GM21367 (cell line): ENCODE measurements around the gene HTRA1.

ENCODE experiments used
- ATAC-seq: cut with Tn5 transposase; IDR thresholded peaks from one replicate; pipeline ENCODE4 v1.9.1; 2021; ENCODE audit not compliant: unreplicated experiment

Gene HTRA1

DNA sequence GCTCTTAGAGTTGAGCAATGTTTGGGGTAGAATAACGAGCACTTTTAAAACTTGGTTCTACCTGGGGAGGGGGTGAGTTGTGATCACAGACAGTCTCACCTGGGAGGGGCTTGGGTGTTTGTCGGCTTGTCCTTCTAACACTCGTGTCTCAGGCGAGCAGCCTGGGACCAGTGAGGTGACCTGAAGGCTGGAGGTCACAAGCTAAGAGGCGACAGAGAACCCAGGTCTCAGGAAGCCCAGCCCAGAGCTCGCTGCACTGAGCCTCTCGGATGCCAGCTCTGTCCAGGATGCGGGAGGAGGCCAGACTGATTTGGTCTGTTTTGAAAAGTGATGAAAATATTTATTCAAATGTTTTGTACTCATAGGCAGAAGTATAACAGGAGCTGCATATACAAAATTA, 11.8 kb downstream of the HTRA1 start:
- ATAC-seq: no peak

DNA sequence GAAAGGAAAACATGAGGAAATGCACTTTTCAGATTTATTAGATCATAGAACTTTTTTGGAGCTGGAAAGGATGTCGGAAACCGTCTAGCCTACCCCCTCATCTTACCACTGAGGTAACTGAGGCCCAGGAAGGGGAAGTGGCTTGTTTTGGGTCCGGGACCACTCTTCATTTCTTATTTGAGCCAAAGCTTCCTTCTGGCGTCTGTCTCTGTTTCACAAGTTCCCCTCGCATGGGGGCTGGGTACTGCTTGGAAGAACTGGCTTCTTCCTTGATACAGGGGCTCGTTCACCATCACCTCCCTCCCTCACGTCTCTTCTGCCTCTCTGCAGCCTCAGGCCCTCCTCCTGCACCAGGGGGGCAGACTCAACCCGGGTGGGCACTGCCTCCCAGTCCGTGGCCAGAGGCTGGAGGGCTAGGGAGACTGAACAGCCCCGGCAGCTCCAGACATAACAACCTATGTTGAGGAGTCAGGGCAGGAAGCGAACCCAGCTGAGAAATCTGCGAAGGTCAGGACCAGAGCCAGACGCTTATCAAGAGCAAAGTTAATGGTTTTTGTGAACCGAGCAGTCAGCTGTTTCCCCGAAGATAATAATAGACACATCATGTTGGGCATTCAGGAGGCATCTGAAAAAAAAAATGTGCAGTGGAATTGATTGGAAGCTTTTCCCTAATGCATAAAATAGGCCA, 12.9 kb downstream of the HTRA1 start:
- no peak for ATAC-seq

DNA sequence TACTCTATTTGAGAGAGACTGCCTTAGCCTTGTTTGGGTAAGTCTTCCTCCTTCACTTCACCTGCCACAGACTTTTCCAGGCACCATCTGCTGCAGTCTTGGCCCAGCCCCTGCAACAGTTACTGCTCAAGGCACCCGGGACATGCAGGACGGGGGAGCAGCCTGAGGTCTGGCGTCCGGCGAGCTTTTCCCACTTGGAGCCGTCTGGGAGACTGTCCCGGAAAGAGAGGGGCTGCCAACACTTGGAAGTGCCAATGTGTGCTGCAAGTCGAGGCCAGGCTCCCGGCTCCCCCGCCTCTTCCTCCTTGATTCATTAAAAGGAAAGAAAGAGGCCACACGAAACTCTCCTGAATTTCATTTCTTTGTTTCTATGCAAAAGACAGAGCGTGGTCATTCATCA, 13.7 kb downstream of the HTRA1 start:
- no peak for ATAC-seq

DNA sequence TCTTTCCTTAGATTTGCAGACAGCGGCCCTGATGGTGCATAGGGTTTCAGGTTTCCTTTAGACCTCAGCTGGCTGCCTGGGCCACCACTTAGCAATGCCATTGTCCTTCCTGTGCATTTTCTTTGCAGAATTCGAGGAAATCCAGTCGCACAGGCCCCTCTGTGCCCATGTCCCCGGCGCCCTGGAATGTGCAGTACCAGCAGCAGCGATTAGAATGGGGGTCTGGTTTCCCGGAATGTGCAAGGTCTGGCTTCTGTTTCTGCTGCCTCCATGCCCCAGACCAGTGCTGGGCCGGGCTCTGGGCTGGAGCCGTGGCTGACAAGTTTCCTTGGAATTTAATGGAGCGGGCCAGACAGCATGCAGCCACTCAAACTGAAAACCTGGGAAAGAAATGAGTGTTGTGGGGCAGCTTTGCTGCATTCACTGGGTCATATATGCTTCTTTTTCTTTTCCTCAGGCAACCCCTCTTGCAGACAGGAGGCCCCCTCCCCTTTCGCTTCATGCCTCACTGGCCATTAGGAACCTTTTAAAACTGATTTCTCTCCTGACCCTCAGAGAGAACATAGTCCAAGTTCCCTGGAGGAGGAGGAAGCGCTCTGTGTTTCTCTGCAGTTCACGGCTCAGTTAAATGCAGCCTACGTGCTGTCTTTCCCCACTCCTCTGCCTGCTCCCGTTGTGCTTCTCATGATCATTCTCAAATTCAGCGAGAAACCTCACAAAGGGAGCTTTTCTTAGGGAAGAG, 14.4 kb downstream of the HTRA1 start:
- ATAC-seq: no peak

DNA sequence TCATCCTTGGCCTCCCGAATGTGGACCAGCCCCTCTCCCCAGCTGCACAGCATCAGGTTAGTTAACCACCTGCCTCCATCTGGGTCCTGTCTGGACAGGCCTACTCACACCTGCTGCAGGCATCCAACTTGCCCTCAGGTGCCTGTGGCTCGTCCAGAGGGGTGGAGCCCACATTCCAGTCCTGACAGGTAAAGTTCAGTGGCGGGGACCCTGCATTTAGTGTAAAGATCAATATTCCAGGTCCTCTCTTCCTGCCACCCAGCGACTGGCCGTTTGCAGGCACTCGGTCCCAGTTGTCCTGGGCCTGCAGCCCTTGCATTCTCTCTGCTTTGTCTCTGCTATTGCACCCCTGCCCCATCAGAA, 15.0 kb downstream of the HTRA1 start:
- ATAC-seq: no peak

DNA sequence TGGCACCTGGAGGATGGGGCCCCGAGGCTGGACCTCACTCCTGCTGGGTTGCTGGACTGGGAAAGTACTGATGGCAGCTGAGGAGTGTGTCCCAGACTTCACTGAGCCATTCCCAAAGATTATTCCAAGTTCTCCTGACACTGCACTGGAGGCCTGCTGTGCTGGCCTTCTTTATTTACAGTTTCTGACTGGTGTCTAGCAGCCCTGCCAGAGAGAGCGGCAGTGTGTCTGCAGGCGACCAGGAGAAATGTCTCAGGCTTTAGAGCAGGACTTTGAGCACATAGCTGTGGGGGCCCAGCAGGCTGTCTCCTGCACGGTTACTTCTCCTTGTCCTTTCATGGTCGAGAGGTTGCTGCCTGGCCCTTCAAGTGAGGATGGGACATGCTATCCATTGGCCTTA, 16.1 kb downstream of the HTRA1 start:
- ATAC-seq: no peak

DNA sequence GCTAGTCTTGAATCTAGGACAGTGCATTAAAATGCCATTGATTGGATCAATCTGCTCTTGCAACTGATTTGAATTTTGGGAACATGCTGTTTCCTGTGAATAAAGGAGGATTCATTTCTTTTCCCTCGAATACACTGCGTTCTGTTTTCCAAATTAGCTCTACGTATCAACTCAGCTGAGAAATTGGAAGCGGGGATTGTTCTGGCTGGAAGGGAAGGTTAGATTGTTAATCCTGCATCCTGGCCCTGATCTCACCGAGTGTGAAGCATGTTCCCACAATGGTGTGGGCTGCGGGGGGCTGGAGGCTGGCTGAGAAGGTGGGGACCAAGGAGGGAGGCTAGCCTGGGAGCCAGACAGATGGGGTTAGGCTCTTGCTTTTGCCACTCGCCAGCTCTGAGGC, 17.6 kb downstream of the HTRA1 start:
- no peak for ATAC-seq

DNA sequence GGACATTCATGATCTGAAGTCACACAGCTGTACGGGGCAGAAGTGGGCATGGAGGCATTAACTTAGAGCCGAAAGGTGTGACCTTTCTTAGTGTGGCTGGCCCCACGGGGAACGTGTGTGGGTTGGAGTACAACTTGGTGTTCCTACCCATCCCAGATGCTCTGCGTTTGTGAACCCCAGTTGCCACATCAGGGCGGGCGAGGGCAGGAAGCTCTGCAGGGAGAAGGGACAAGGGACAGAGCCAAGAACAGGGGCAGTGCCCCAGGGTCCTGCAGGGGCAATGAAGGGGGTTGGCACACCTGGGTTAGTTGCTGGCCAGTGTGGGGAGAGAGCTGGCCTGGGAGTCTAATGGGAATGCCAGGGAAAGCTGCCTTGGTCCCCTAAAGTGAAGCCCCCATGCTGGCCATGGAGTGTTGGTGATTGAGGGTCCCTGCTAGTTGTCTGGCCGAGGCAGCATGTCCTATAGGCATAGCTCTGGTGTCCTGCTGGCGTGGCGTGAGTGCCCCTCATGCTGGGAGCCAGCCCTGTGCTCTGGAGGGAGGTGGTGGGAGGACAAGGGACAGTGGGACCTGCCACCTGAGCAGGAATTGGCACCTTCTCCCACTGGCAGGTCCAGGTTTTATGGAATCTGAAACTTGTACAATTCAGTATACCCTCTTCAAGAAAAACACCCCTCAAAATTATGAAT, 18.9 kb downstream of the HTRA1 start:
- ATAC-seq: no peak

DNA sequence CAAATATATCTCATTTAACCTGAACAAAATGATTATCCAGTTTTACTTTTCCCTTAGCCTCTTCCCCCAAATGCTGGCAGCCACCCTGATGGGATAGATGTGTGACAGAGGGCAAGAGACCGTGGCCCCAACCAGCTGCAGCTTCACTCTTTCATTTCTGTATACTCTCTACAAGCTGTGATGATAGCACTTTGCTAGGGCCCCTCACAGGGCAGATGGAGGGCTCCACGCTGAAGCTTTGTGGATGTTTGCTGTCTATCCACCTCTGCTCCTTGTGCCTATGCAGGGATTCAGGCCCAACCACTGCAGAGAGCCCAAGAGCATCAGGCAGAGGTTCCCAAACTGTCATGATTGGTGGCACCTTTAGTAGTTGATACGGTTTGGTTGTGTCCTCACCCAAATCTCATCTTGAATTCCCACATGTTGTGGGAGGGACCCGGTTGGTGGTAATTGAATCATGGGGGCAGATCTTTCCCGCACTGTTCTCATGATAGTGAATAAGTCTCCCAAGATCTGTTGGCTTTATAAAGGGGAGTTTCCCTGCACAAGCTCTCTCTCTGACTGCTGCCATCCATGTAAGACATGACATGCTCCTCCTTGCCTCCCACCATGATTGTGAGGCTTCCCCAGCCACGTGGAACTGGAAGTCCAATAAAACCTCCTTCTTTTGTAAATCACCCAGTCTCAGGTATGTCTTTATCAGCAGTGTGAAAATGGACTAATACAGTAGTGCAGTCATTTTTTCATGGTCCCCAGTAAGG, 20.1 kb downstream of the HTRA1 start:
- no peak for ATAC-seq

DNA sequence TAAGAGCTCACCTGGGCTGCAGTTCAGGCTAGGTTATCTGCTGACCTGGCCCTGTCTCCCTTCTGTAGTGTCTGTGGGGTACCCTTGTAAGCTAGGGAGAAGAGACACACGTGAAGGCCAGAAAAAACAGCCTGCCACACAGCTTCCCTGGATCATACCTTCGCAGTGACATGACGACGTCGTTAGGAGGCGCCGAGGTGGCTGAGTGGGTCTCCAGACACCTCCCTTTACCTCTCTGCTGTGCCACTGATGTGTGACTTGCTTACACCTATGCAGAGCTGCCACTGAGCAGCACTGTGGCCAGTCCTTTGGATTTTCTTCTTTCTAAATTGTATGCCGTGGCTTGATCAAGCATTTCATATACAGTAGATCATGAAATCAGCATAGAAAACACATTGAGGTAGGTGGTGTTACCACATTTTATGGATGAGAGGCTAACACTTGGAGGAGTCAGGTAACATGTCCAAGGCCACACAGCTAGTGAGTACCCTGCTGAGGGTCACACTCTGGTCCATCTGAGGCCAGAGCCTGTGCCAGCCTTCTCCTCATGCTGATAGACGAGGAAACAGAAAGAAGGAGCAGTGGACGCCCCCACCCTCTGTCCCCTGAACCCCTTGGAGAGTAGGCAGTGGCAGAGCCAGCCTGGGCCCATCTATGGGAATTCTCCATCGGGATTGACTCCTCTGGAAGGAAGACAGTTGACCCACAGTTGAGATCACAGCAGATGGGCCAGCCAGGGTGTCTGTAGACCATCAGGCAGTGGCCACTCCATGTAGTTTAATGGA, 23.1 kb downstream of the HTRA1 start:
- no peak for ATAC-seq

DNA sequence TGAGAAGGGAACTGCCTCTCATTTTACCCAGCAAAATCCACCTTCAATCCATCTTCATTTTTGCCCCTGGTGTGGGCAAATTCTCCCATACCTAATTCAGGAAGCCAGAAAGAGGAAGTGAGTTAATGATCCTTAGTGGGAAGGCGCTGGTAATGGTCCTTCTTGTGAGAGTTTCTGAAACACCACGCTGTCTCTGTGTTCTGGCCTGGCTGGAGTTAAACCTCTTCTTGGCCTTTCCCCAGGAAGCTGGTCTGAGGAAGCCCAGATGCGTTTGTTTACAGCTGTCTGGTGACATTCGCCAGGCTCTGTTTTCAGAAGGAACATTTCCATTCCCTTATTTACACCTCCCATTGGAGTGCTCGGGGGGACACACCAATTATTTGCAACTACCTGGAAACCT, 24.3 kb downstream of the HTRA1 start:
- ATAC-seq: no peak

DNA sequence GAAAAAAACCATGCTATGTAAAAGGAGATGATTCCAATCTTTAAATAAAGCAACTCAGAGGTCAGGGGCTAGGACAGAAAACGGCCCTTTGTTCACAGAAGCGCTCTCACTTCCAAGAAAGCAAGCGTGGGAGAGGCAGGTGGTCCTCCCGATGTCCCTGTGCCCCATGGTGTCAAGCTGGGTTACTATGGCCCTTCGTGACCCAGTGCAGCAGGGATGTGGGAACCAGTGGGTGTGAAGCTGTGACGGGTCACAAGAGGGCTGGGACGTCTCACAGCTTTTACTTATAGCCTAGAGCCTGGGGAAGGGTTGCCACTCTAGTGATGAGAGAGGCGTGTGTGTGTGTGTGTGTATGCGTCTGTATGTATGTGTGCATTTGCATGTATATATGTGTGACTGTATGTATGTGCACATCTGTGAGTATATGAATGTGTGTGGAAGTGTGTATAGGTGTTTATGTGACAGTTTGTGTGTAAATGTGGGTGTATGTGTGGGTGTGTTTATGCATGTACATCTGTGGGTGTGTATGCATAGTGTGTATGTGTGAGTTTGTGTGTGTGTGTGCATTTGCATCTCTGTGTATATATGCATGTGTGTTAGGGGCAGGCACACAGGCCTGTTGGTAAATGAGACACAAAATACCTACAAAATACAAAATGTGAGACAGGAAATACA, 25.2 kb downstream of the HTRA1 start:
- ATAC-seq: no peak

DNA sequence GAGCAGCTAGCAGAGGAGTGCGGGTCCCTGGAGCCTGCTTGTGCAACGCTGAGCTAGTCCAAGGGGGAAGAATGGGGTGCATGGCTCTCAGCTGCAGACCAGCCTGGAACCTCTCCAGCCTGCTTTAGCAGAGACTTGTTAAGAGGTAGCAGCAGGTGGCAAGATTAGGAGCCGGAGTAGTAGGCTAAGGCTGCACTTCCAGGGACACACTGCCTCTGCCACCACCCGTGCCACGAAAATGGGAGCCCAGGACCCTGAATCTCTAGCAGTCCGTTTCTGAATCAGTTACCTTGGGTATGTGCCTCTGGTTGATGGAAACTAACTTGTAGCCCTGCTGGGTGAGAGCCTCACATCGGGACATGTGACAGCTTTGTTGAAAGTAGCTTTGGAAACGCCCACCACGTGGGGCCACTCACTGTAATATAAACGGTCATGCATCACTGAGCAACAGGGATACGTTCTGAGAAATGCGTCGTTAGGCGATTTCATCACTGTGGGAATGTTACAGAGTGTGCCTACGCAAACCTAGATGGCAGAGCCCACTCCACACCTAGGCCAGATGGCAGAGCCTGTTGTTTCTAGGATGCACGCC, 25.9 kb downstream of the HTRA1 start:
- no peak for ATAC-seq

DNA sequence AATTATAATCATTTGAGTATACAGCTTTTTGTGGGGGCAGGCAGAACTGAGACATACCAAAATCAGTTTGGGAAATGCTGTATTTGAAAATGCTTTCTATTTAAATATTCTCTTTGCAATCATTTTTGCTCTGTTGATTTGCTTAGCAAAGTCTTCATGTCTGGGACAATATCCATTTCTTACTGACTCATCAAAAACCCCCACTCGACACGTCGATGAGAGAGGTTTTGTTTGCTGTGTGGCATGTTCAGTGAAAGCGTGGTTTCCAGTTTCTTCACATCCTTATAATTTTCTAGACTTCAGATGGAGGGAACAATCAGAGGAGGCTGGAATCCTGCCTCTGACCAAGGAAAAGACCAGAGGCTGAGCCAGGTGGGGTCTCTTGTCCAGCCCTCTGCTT, 28.9 kb downstream of the HTRA1 start:
- no peak for ATAC-seq

DNA sequence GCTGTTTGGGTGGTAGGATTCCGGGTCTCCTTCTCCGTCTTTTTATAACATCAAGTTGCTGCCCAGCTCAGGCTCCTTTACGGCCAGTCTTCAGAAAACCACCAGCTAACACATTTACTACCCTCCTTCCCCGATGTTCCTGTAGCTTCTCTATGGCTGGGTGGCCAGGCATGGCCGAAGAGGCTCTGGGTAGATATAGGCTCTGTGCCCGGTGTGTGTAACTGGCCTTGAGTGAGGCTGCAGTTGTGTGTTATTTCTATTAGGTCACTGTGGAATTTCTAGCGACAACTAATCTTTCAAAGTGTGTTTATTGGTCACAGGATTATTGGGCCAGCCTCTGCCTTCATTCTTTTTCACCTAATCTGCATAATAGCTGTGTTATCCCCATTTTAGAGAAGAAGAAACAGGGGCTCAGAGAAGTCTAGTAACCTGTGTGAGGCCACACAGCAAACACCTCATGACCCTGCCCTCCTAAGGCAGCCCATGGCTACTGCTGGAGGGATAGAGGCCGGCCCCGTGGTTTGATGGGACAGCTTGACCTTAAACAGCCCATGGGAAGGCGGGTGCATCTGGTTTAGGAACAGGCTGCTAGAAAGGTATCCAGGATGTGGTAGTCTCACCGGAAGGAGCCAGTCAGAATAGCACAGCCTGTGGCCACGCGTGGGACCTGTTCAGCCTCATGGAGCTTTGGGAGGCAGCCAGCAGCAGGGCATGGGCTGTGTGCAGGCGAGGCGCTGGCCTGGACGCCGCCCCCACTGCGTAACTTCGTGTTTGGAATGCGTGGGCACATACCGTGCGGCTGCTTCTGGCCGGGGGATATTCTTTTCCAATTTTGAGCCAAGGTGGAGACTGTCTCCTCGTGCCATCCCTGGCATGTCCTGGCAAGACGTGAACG, 29.7 kb downstream of the HTRA1 start:
- no peak for ATAC-seq

DNA sequence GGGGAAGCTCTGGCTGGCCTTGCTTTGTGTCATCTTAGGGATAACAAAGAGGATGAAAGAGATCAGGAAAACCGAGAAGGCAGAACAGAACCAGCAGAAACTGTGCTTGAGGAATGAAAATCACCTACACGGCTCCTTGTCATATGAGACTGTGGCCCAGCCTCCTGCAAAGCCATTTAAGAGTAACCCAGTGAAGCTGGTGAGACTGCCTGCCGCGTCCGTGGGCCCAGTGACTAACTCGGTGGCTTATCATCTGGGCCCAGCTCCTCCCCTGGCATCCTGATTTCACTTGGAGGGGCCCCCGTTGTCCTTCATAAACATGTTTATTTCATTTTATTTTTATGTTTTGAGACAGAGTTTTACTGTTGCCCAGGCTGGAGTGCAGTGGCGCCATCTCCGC, 30.7 kb downstream of the HTRA1 start:
- no peak for ATAC-seq

DNA sequence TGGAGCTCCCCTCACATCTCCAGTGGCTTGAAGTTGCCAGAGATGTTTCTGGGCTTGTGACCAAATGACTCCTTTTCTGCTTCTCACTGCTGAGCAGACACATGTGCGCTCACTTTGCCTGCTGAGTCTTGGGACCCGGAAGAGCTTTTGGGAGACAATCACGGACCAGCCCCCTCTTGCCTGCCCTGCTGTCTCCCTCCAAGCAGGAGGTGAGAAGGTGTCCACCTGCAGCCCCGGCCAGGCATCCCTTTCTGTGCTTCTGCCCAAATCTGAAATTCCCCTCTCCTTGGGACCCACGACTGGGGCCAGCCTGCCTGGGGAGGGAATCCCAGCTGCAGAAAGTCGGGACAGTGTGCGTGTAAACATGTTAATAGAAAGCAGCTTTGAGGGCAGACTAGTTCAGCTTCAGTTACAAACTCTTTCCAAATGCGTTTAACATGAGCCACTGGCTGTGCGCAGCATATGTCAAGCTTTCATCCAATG, 31.7 kb downstream of the HTRA1 start:
- no peak for ATAC-seq

DNA sequence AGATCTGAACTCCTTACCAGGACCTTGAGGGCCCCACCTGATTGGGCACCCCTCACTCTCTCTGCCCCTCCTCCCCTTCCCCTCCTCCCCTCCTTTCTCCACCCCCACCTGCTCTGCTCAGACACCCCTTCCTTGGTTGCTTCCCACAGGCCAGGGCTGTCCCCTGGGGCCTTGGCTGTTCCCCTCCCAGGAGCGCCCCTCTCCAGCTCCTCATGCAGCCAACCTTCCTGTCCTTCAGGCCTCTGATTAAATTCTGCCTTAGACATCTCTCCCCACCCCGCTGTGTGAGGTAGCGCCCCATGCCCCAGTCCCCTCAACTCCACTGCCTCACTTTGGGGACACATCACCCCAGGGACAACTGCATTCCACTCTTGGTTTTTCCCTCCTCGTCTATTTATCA, 32.4 kb downstream of the HTRA1 start:
- no peak for ATAC-seq
